Measurements from ENCODE around the gene DNAH10. TPM values are rescaled to one million over a fixed set of nuclear protein-coding genes. Genes with fewer than 3 reads are reported as not detected.

Gene DNAH10
- total RNA-seq, 1 donor from 2014 or later = not detected

GRCh38 chr12:123717350-123717749 is 44.8 kb upstream of the DNAH10 start:
- no peaks in the 10 kb centered on the region for H3K9me3 ChIP-seq
- peaks cover 0 to 12% of the 10 kb centered on the region in 2 donors for H3K4me1 ChIP-seq
- H3K27ac ChIP-seq = no peak overlapping the region
- DNase-seq (ENCODE audit: low spot score in 2 of 2) = peak in 1 of 2 donors; percentile 24
- peaks cover 3 to 27% of the 10 kb centered on the region in 2 donors for H3K36me3 ChIP-seq
- intact Hi-C loops (cut with DNase I) = no loop called here
- no peak overlapping the region for H3K4me3 ChIP-seq
- no peaks in the 10 kb centered on the region for H3K27me3 ChIP-seq
- TF ChIP-seq, protein P1, sequence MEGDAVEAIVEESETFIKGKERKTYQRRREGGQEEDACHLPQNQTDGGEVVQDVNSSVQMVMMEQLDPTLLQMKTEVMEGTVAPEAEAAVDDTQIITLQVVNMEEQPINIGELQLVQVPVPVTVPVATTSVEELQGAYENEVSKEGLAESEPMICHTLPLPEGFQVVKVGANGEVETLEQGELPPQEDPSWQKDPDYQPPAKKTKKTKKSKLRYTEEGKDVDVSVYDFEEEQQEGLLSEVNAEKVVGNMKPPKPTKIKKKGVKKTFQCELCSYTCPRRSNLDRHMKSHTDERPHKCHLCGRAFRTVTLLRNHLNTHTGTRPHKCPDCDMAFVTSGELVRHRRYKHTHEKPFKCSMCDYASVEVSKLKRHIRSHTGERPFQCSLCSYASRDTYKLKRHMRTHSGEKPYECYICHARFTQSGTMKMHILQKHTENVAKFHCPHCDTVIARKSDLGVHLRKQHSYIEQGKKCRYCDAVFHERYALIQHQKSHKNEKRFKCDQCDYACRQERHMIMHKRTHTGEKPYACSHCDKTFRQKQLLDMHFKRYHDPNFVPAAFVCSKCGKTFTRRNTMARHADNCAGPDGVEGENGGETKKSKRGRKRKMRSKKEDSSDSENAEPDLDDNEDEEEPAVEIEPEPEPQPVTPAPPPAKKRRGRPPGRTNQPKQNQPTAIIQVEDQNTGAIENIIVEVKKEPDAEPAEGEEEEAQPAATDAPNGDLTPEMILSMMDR (IDR thresholded peaks at IDR 0.05) = no peak

DNA sequence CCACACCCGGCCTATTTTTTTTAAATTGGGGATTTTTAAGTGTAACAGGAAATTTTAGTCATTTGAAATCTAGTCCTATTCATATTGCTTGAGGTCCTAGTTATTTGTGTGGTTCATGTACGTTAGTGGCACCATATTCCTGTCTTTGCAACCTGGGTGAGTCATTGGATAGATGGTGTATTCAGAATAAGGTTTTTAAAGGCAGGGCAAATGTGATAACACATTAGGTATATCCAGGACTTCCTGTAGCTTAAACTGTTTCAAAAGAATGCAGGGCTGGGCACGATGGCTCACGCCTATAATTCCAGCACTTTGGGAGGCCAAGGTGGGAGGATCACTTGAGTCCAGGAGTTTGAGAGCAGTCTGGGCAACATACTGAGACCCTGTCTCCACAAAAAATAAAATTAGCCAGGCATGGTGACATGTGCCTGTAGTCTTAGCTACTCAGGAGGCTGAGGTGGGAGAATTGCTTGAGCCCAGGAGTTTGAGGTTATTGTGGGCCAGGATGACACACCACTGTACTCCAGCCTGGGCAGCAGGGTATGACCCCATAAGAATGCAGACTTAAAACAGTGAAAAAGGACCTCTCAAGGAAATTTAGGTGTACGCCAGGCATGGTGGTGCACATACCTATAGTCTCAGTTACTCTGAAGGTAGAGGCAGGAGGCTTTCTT is 41.8 kb upstream of the DNAH10 start:
- Histone ChIP-seq H3K27ac (no peak overlapping the region), H3K27me3 (no peaks in the 10 kb centered on the region), H3K4me3 (no peak overlapping the region), H3K4me1 (no peaks in the 10 kb centered on the region), H3K36me3 (peaks cover 8 to 34% of the 10 kb centered on the region in 2 donors), H3K9me3 (no peaks in the 10 kb centered on the region)
- TF ChIP-seq, protein P1 (IDR thresholded peaks at IDR 0.05) = no peak
- intact Hi-C loops (cut with DNase I) = no loop called here
- DNase-seq (ENCODE audit: low spot score in 2 of 2) = no peak

- no peaks in the 10 kb centered on the region for H3K27me3 ChIP-seq
- no peaks in the 10 kb centered on the region for H3K9me3 ChIP-seq
- peaks cover 15 to 41% of the 10 kb centered on the region in 2 donors for H3K36me3 ChIP-seq
- intact Hi-C loops (cut with DNase I) = no loop called here
- H3K27ac ChIP-seq = no peak overlapping the region
- TF ChIP-seq, protein P1 (IDR thresholded peaks at IDR 0.05) = no peak
- H3K4me3 ChIP-seq = no peak overlapping the region
- DNase-seq (ENCODE audit: low spot score in 2 of 2) = no peak
- no peaks in the 10 kb centered on the region for H3K4me1 ChIP-seq
Observed at GRCh38 chr12:123721245-123721644, 40.9 kb upstream of the DNAH10 start.

DNA sequence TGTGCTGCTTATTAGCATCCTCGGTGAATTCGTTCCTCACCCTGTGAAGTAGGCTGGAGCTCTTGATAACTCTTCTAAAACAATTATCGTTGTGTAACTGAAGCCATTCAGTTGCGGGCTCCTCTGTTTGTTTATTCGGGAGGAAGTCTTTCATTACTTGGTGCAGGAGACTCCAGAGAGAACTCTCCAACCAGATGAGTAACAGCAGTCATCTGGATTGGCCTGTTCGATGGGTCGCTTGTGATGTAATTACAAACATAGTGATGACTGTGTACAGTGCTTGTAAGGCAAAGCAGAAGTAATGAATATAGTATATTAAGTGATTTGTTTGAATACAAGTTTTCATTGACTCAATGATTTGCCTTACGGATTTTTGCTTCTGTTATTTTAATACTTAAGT is 39.1 kb upstream of the DNAH10 start:
- TF ChIP-seq, protein P1 (IDR thresholded peaks at IDR 0.05) = no peak
- no peak for DNase-seq (ENCODE audit: low spot score in 2 of 2)
- Histone ChIP-seq H3K27me3 (no peaks in the 10 kb centered on the region), H3K27ac (no peak overlapping the region), H3K9me3 (no peaks in the 10 kb centered on the region), H3K4me1 (no peaks in the 10 kb centered on the region), H3K36me3 (peaks cover 21 to 52% of the 10 kb centered on the region in 2 donors), H3K4me3 (no peak overlapping the region)
- intact Hi-C loops (cut with DNase I) = no loop called here

DNA sequence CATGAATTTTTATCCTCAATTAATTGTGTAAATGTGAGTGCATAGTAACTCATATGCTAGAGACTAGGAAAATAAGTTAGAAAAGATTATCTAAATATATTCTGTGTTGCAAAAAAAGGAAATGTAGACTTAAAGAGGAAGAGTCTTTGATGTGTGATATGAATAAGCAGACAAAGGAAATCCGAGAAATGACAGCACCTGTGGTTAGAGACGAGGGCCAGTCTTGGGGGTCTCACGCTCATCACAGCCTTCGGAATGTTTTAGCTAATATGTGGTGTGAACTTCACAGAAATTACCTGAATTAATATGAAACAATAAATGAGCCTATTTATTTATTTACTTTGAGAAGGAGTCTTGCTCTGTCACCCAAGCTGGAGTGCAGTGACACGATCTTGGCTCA is 38.3 kb upstream of the DNAH10 start:
- peaks cover 23 to 59% of the 10 kb centered on the region in 2 donors for H3K36me3 ChIP-seq
- intact Hi-C loops (cut with DNase I) = no loop called here
- H3K4me1 ChIP-seq = no peaks in the 10 kb centered on the region
- peak in 1 of 2 donors; percentile 12 for DNase-seq (ENCODE audit: low spot score in 2 of 2)
- no peaks in the 10 kb centered on the region for H3K27me3 ChIP-seq
- H3K9me3 ChIP-seq = no peaks in the 10 kb centered on the region
- TF ChIP-seq, protein P1 (IDR thresholded peaks at IDR 0.05) = no peak
- no peak overlapping the region for H3K4me3 ChIP-seq
- H3K27ac ChIP-seq = no peak overlapping the region
